Hepatocyte (in vitro differentiated cells): Measurements from ENCODE around the gene XPO6. TPM values are rescaled to one million over a fixed set of nuclear protein-coding genes. Genes with fewer than 3 reads are reported as not detected.
"Not testable (repeated sequence)": the region's sequence is repeated elsewhere in the genome, so short reads cannot be mapped to it uniquely, and the experiment has no call there.

Experiments used
- DNase-seq: peaks from one replicate; pipeline ENCODE4 v3.0.0-alpha.2; 2016; ENCODE audit warnings: low spot score
- H2AFZ ChIP-seq: fragments of 200-600 bp; sonication (generic); 2 replicates; pipeline ENCODE4 v1.6.0; 2016; ENCODE audit warnings: antibody characterized with exemption, mild to moderate bottlenecking
- H3K27ac ChIP-seq: fragments of 200-600 bp; sonication (generic); 2 replicates; pipeline ENCODE4 v1.5.1; 2016; ENCODE audit warnings: mild to moderate bottlenecking
- H3K27me3 ChIP-seq: fragments of 200-600 bp; sonication (generic); 2 replicates; pipeline ENCODE4 v1.6.1; 2016
- H3K36me3 ChIP-seq: fragments of 200-600 bp; sonication (generic); replicated peaks from 2 replicates; pipeline ENCODE4 v1.5.1; 2016; ENCODE audit warnings: low read depth; ENCODE audit not compliant: insufficient read depth
- H3K4me1 ChIP-seq: fragments of 200-600 bp; sonication (generic); 2 replicates; pipeline ENCODE4 v1.5.1; 2016; ENCODE audit warnings: mild to moderate bottlenecking, moderate library complexity; ENCODE audit not compliant: insufficient read depth
- H3K4me2 ChIP-seq: fragments of 200-600 bp; sonication (generic); 2 replicates; pipeline ENCODE4 v1.6.0; 2016
- H3K4me3 ChIP-seq: fragments of 200-600 bp; sonication (generic); 2 replicates; pipeline ENCODE4 v1.5.1; 2016; ENCODE audit warnings: mild to moderate bottlenecking
- H3K79me2 ChIP-seq: fragments of 200-600 bp; sonication (generic); 2 replicates; pipeline ENCODE4 v1.6.0; 2017; ENCODE audit warnings: mild to moderate bottlenecking
- H3K9me2 ChIP-seq: fragments of 200-600 bp; sonication (generic); replicated peaks from 2 replicates; pipeline ENCODE4 v1.6.0; 2017; ENCODE audit warnings: mild to moderate bottlenecking; ENCODE audit not compliant: insufficient read depth
- H3K9me3 ChIP-seq: fragments of 200-600 bp; sonication (generic); 2 replicates; pipeline ENCODE4 v1.5.1; 2016; ENCODE audit warnings: low read depth, mild to moderate bottlenecking
- H4K20me1 ChIP-seq: fragments of 200-600 bp; sonication (generic); 2 replicates; pipeline ENCODE4 v1.6.0; 2016; ENCODE audit warnings: mild to moderate bottlenecking; ENCODE audit not compliant: insufficient read depth, poor library complexity, severe bottlenecking
- CTCF ChIP-seq: fragments of 200-600 bp; sonication (generic); IDR thresholded peaks from 2 replicates; pipeline ENCODE4 v1.5.1; 2016; ENCODE audit warnings: antibody characterized with exemption, mild to moderate bottlenecking; ENCODE audit not compliant: poor library complexity
- EZH2 ChIP-seq: fragments of 200-600 bp; sonication (generic); IDR thresholded peaks from 2 replicates; pipeline ENCODE4 v1.6.1; 2016; ENCODE audit warnings: antibody characterized with exemption, mild to moderate bottlenecking, borderline replicate concordance
- EZH2phosphoT487 ChIP-seq: fragments of 200-600 bp; sonication (generic); IDR thresholded peaks from one replicate; pipeline ENCODE4 v1.6.1; 2018; ENCODE audit warnings: antibody characterized with exemption, mild to moderate bottlenecking, low read depth, moderate library complexity; ENCODE audit not compliant: unreplicated experiment, severe bottlenecking
- WGBS: methylation state at CpG from one replicate; pipeline ENCODE4 v1.1.6; 2016; ENCODE audit warnings: low lambda C conversion rate; ENCODE audit errors: missing lambda C conversion rate; 5-methylcytosine and 5-hydroxymethylcytosine counted together
- polyA plus RNA-seq: library from polyadenylated mRNA; unstranded; fragments of >200 nt; fragmentation: Nextera tagmentation; extraction: Ambion mirVana; gene quantifications from 2 replicates; pipeline ENCODE4 v1.2.1, GENCODE V29; 2016
- total RNA-seq: library from RNA; depleted of rRNA; stranded (reverse); fragments of >200 nt; gene quantifications from 2 replicates; pipeline ENCODE4 v1.2.3, GENCODE V29; 2014

XPO6 gene
- total and polyA plus RNA-seq, 2 experiments from 2014 or later: 39.8 to 111 TPM

DNA sequence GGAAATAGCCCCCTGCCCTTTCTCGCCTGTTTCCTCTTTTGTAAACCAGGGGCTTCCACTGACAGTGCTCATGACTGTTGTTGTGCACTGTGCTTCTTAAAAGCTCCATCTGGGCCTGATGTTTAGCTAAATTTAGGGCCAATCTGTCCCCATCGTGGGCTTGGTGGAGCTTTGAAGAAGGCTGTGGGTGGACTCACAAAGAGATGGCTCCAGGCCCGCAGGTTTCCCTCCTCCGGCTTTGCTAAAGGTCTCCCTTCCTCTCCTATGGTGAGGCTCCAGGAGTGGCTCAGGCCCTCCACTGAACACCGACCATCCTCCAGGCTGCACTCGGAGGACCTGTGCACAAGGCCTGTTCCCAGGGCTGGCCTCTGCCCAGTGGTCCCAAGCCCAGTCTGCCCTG lies 30.2 kb upstream of the XPO6 start:
- TF ChIP-seq CTCF (no peak), EZH2phosphoT487 (no peak), EZH2 (no peak)
- 85% methylated on average over 6 of the region's 6 CpGs for WGBS
- no peaks in the 10 kb centered on the region for H3K4me1 ChIP-seq
- H3K36me3 ChIP-seq: no peaks in the 10 kb centered on the region
- H3K4me3 ChIP-seq: no peak overlapping the region
- no peaks in the 10 kb centered on the region for H4K20me1 ChIP-seq
- H3K79me2 ChIP-seq: no peaks in the 10 kb centered on the region
- H3K27ac ChIP-seq: no peak overlapping the region
- no peaks in the 10 kb centered on the region for H3K9me2 ChIP-seq
- DNase-seq: no peak
- H3K4me2 ChIP-seq: no peak overlapping the region
- no peaks in the 10 kb centered on the region for H3K9me3 ChIP-seq
- H2AFZ ChIP-seq: no peak overlapping the region
- no peaks in the 10 kb centered on the region for H3K27me3 ChIP-seq

- DNase-seq: no peak
These were observed 26.1 kb upstream of the XPO6 start for GRCh38 chr16:28237754-28238357.

DNA sequence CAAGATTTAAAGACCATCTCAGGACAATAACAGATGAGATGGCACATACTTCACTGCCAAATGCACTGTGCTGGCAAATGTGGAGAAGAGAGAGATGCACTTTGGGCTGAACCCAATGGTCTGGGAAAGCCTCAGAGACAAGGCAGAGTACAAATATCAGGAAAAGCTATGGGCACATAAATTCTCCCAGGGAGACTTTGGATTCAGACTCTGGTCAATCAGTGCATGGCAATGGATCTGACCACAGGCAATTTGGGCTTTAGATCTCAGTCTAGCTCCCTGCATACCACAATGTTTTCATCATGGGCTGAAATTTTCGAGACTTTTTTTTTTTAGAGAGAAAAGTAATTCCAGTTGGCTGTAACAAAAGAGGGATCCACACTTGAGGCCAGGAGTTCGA lies 20.0 kb upstream of the XPO6 start:
- Histone ChIP-seq H3K4me3 (no peak overlapping the region), H3K9me2 (no peaks in the 10 kb centered on the region), H3K9me3 (no peaks in the 10 kb centered on the region), H3K79me2 (no peaks in the 10 kb centered on the region), H3K27me3 (no peaks in the 10 kb centered on the region), H2AFZ (no peak overlapping the region), H4K20me1 (no peaks in the 10 kb centered on the region), H3K4me2 (no peak overlapping the region), H3K27ac (no peak overlapping the region), H3K36me3 (no peaks in the 10 kb centered on the region), H3K4me1 (no peaks in the 10 kb centered on the region)
- no peak for DNase-seq
- WGBS: 88% methylated on average over 2 of the region's 2 CpGs
- TF ChIP-seq EZH2 (no peak), EZH2phosphoT487 (no peak), CTCF (no peak)

More at GRCh38 chr16:28237754-28238357, 26.1 kb upstream of the XPO6 start:
- TF ChIP-seq EZH2phosphoT487: no peak
- no peak for TF ChIP-seq EZH2
- no peak for TF ChIP-seq CTCF
- H3K4me1 ChIP-seq: no peaks in the 10 kb centered on the region
- H3K79me2 ChIP-seq: no peaks in the 10 kb centered on the region
- no peaks in the 10 kb centered on the region for H3K36me3 ChIP-seq
- no peaks in the 10 kb centered on the region for H3K27me3 ChIP-seq
- no peak overlapping the region for H2AFZ ChIP-seq
- H4K20me1 ChIP-seq: no peaks in the 10 kb centered on the region
- no peaks in the 10 kb centered on the region for H3K9me3 ChIP-seq
- H3K4me3 ChIP-seq: no peak overlapping the region
- no peak overlapping the region for H3K4me2 ChIP-seq
- 97% methylated on average over 3 of the region's 3 CpGs for WGBS
- no peaks in the 10 kb centered on the region for H3K9me2 ChIP-seq
- no peak overlapping the region for H3K27ac ChIP-seq

DNA sequence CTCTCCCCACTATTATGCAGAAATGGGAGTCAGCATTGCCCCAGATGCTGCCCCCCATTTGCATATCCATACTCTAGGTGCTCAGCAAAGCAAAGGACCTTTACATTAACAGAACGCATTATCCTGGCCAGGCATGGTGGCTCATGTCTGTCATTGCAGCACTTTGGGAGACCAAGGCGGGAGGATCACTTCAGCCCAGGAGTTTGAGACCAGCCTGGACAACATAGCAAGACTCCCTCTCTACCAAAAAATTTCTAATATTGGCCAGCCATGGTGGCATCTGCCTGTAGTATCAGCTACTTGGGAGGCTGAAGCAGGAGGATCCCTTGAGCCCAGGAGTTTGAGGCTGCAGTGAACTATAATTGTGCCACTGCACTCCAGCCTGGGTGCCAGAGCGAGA lies 12.1 kb upstream of the XPO6 start:
- DNase-seq, H3K9me2 ChIP-seq, H3K36me3 ChIP-seq, H2AFZ ChIP-seq, H3K4me3 ChIP-seq, H4K20me1 ChIP-seq, H3K9me3 ChIP-seq, H3K4me1 ChIP-seq, H3K27me3 ChIP-seq, H3K79me2 ChIP-seq, H3K4me2 ChIP-seq, H3K27ac ChIP-seq: not testable (repeated sequence)
- WGBS: 85% methylated on average over 3 of the region's 3 CpGs

DNA sequence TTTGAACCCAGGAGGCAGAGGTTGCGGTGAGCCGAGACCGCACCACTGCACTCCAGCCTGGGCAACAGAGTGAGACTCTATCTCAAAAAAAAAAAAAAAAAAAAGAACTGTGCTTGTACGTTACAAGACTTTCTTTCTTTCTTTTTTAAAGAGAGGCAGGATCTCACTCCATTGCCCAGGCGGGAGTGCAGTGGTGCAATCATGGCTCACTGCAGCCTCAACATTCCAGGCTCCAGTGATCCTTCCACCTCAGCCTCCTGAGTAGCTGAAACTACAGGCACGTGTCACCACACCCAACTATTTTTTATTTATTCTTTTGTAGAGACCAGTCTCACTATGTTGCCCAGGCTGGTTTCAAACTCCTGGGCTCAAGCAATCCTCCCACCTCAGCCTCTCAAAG lies 8.0 kb upstream of the XPO6 start:
- H3K9me3 ChIP-seq, H3K36me3 ChIP-seq, DNase-seq, H3K9me2 ChIP-seq, H2AFZ ChIP-seq, H3K4me3 ChIP-seq, H3K27ac ChIP-seq, H3K79me2 ChIP-seq, H3K27me3 ChIP-seq, H3K4me2 ChIP-seq, H3K4me1 ChIP-seq, H4K20me1 ChIP-seq: not testable (repeated sequence)
- WGBS: 94% methylated on average over 6 of the region's 6 CpGs
